HCT116 (cell line): ENCODE results near the gene HDAC1. TPM values are rescaled to one million over a fixed set of nuclear protein-coding genes. Genes with fewer than 3 reads are reported as not detected.

Source experiments
- ATAC-seq: fragments of 200-7000 bp; cut with Tn5 transposase; 2 replicates; pipeline ENCODE4 v1.9.1; 2020; ENCODE audit warnings: mild to moderate bottlenecking, moderate library complexity
- BruUV-seq: library from RNA; stranded (reverse); fragments of 400-500 nt; replicated peaks from 2 replicates; lab custom pipeline; 2021; lab: Mats Ljungman, UMichigan
- CTCF ChIA-PET: fragments of 300-600 bp; sonication (Branson Sonifier 250); formaldehyde crosslinking; loops from one replicate; lab custom pipeline; 2021; ENCODE audit warnings: antibody characterized with exemption; lab: Charles Lee
- POLR2A ChIA-PET: fragments of 300-600, 350-600 bp; sonication (Branson Sonifier 250); formaldehyde crosslinking; loops from one replicate; lab custom pipeline; 2021; ENCODE audit warnings: antibody characterized with exemption; lab: Charles Lee
- RAD21 ChIA-PET, 2 experiments: fragments of 300-600 bp; sonication (Branson Sonifier 250); formaldehyde crosslinking; loops; one replicate each; lab custom pipeline; 2023; ENCODE audit warnings: low total read pairs in 2 of 2; ENCODE audit not compliant: uncharacterized antibody in 2 of 2, unreplicated experiment in 2 of 2, low non-redundant PET in 1 of 2; lab: Charles Lee
- DNase-seq: peaks from one replicate; pipeline ENCODE4 v3.0.0-alpha.2; 2010; ENCODE audit warnings: low read depth, low spot score
- H2AFZ ChIP-seq: fragments of 200-600 bp; shearing (Covaris generic), sonication (generic); 2 replicates; pipeline ENCODE4 v1.6.1; 2017; ENCODE audit warnings: low read depth, mixed run types, mixed read lengths, antibody characterized with exemption, low read length; ENCODE audit not compliant: poor library complexity, severe bottlenecking
- H3K27ac ChIP-seq: 2 replicates; pipeline ENCODE4 v1.5.1; 2012; ENCODE audit warnings: low read depth, low read length
- H3K27me3 ChIP-seq: fragments of 200-600 bp; sonication (generic); 2 replicates; pipeline ENCODE4 v1.6.1; 2016; ENCODE audit warnings: mixed run types, low read length, mixed read lengths; ENCODE audit not compliant: insufficient read depth
- H3K36me3 ChIP-seq, 2 experiments: fragments of 200-500 bp in 1 of 2; fragments of 200-600 bp in 1 of 2; sonication (Bioruptor generic) in 1 of 2; sonication (generic) in 1 of 2; 2 replicates each; pipeline versions ENCODE4 v1.5.1 to v1.6.1; 2014 to 2016; ENCODE audit warnings: low read length in 2 of 2, inconsistent platforms in 1 of 2, mixed read lengths in 1 of 2, mixed run types in 1 of 2; ENCODE audit not compliant: insufficient read depth in 2 of 2, control insufficient read depth in 1 of 2
- H3K4me1 ChIP-seq, 2 experiments: fragments of 200-600 bp in 1 of 2; sonication (generic) in 1 of 2; 2 replicates each; pipeline versions ENCODE4 v1.5.1 to v1.6.1; 2012 to 2017; ENCODE audit warnings: low read length in 2 of 2, inconsistent platforms in 1 of 2, mild to moderate bottlenecking in 1 of 2, mixed read lengths in 1 of 2, mixed run types in 1 of 2, moderate library complexity in 1 of 2; ENCODE audit not compliant: insufficient read depth in 2 of 2, control insufficient read depth in 1 of 2
- H3K4me2 ChIP-seq: fragments of 200-600 bp; sonication (generic); 2 replicates; pipeline ENCODE4 v1.6.1; 2017; ENCODE audit warnings: mixed run types, low read length, mixed read lengths
- H3K4me3 ChIP-seq, 2 experiments: fragments of 200-600 bp in 1 of 2; sonication (generic) in 1 of 2; replicated peaks in 1 of 2; 2 replicates each; pipeline ENCODE4 v1.5.1; 2011 to 2016; ENCODE audit warnings: low read length in 2 of 2, control low read depth in 1 of 2, low read depth in 1 of 2, mild to moderate bottlenecking in 1 of 2, mixed read lengths in 1 of 2, mixed run types in 1 of 2
- H3K79me2 ChIP-seq: fragments of 200-600 bp; sonication (generic); 2 replicates; pipeline ENCODE4 v1.6.1; 2017; ENCODE audit warnings: mild to moderate bottlenecking, mixed run types, low read length, moderate library complexity, mixed read lengths; ENCODE audit not compliant: insufficient read depth
- H3K9ac ChIP-seq: fragments of 200-600 bp; sonication (generic); 2 replicates; pipeline ENCODE4 v1.6.1; 2016; ENCODE audit warnings: low read length, mixed read lengths
- H3K9me2 ChIP-seq: fragments of 200-600 bp; sonication (generic), shearing (Covaris generic); 2 replicates; pipeline ENCODE4 v1.6.1; 2017; ENCODE audit warnings: mixed run types, mild to moderate bottlenecking, moderate library complexity; ENCODE audit not compliant: insufficient read depth
- H3K9me3 ChIP-seq, 2 experiments: fragments of 200-500 bp in 1 of 2; fragments of 200-600 bp in 1 of 2; sonication (Bioruptor generic) in 1 of 2; sonication (generic) in 1 of 2; 2 replicates each; pipeline ENCODE4 v1.6.1; 2014 to 2017; ENCODE audit warnings: low read length in 2 of 2, mixed read lengths in 2 of 2, inconsistent platforms in 1 of 2, low read depth in 1 of 2, mild to moderate bottlenecking in 1 of 2, mixed run types in 1 of 2, moderate library complexity in 1 of 2; ENCODE audit not compliant: control insufficient read depth in 1 of 2, insufficient read depth in 1 of 2
- H4K20me1 ChIP-seq: fragments of 200-600 bp; sonication (generic), shearing (Covaris generic); 2 replicates; pipeline ENCODE4 v1.6.1; 2017; ENCODE audit warnings: mixed run types, mild to moderate bottlenecking, moderate library complexity; ENCODE audit not compliant: insufficient read depth
- ATF3 ChIP-seq: IDR thresholded peaks from 2 replicates; pipeline ENCODE4 v1.6.1; 2012
- CBX3 ChIP-seq: IDR thresholded peaks from 2 replicates; pipeline ENCODE4 v1.6.1; 2012; ENCODE audit warnings: low read depth
- CTCF ChIP-seq, 3 experiments: fragments of 200-600 bp in 1 of 3; sonication (generic) in 1 of 3; IDR thresholded peaks in 2 of 3; conservative IDR thresholded peaks in 1 of 3; 2 replicates each; pipeline ENCODE4 v1.5.1; 2012 to 2017; ENCODE audit warnings: low read depth in 2 of 3, low read length in 2 of 3, antibody characterized with exemption in 1 of 3, borderline replicate concordance in 1 of 3, control low read depth in 1 of 3, mild to moderate bottlenecking in 1 of 3, mixed read lengths in 1 of 3, mixed run types in 1 of 3, moderate library complexity in 1 of 3; ENCODE audit not compliant: insufficient read depth in 1 of 3
- EGR1 ChIP-seq: IDR thresholded peaks from 2 replicates; pipeline ENCODE4 v1.6.1; 2012; ENCODE audit warnings: low read depth
- ELF1 ChIP-seq: IDR thresholded peaks from 2 replicates; pipeline ENCODE4 v1.6.1; 2012; ENCODE audit warnings: low read depth, borderline replicate concordance
- EZH2 ChIP-seq: fragments of 200-600 bp; sonication (generic); IDR thresholded peaks from 2 replicates; pipeline ENCODE4 v1.6.1; 2017; ENCODE audit warnings: antibody characterized with exemption, mixed run types
- EZH2phosphoT487 ChIP-seq: fragments of 200-600 bp; IDR thresholded peaks from 2 replicates; pipeline ENCODE4 v1.6.1; 2018; ENCODE audit warnings: antibody characterized with exemption, borderline replicate concordance
- FOSL1 ChIP-seq: IDR thresholded peaks from 2 replicates; pipeline ENCODE4 v1.6.1; 2012; ENCODE audit warnings: low read depth
- POLR2AphosphoS5 ChIP-seq: IDR thresholded peaks from 2 replicates; pipeline ENCODE4 v1.6.1; 2011; ENCODE audit warnings: mild to moderate bottlenecking, low read depth, low read length, moderate library complexity
- RAD21 ChIP-seq: IDR thresholded peaks from 2 replicates; pipeline ENCODE4 v1.6.1; 2012; ENCODE audit warnings: low read depth, mild to moderate bottlenecking
- SIN3A ChIP-seq: IDR thresholded peaks from 2 replicates; pipeline ENCODE4 v1.6.1; 2012; ENCODE audit warnings: low read depth
- SP1 ChIP-seq: IDR thresholded peaks from 2 replicates; pipeline ENCODE4 v1.6.1; 2012; ENCODE audit warnings: low read depth
- SRF ChIP-seq: IDR thresholded peaks from 2 replicates; pipeline ENCODE4 v1.6.1; 2012; ENCODE audit warnings: low read depth
- TCF7L2 ChIP-seq: IDR thresholded peaks from 2 replicates; pipeline ENCODE4 v1.7.0; 2011; ENCODE audit warnings: borderline replicate concordance, inconsistent platforms; ENCODE audit not compliant: insufficient read depth, insufficient read length; ENCODE audit errors: extremely low read depth
- YY1 ChIP-seq: IDR thresholded peaks from 2 replicates; pipeline ENCODE4 v1.6.1; 2011; ENCODE audit warnings: low read length, low read depth, moderate library complexity, mild to moderate bottlenecking; ENCODE audit not compliant: insufficient replicate concordance; ENCODE audit errors: extremely low read depth
- ZBTB33 ChIP-seq: IDR thresholded peaks from 2 replicates; pipeline ENCODE4 v1.6.1; 2011; ENCODE audit warnings: mild to moderate bottlenecking, low read length, moderate library complexity; ENCODE audit not compliant: insufficient replicate concordance; ENCODE audit errors: extremely low read depth
- ZFX ChIP-seq: fragments of 450-650 bp; IDR thresholded peaks from 2 replicates; pipeline ENCODE4 v1.6.1; 2017
- ZNF274 ChIP-seq: fragments of 200-500 bp; sonication (Bioruptor generic); IDR thresholded peaks from 2 replicates; pipeline ENCODE4 v1.6.1; 2014; ENCODE audit warnings: mild to moderate bottlenecking, low read depth, low read length, inconsistent platforms
- intact Hi-C: fragments of 100-400 bp; cut with micrococcal nuclease; formaldehyde crosslinking; loops from 2 replicates; pipeline ENCODE4 v1.10.0; 2022
- total RNA-seq: library from RNA; stranded (reverse); gene quantifications from one replicate; pipeline ENCODE4 v1.2.1, GENCODE V29; 2021; ENCODE audit not compliant: unreplicated experiment

HDAC1 gene
- total RNA-seq, 1 experiment from 2014 or later, result 232 TPM

DNA sequence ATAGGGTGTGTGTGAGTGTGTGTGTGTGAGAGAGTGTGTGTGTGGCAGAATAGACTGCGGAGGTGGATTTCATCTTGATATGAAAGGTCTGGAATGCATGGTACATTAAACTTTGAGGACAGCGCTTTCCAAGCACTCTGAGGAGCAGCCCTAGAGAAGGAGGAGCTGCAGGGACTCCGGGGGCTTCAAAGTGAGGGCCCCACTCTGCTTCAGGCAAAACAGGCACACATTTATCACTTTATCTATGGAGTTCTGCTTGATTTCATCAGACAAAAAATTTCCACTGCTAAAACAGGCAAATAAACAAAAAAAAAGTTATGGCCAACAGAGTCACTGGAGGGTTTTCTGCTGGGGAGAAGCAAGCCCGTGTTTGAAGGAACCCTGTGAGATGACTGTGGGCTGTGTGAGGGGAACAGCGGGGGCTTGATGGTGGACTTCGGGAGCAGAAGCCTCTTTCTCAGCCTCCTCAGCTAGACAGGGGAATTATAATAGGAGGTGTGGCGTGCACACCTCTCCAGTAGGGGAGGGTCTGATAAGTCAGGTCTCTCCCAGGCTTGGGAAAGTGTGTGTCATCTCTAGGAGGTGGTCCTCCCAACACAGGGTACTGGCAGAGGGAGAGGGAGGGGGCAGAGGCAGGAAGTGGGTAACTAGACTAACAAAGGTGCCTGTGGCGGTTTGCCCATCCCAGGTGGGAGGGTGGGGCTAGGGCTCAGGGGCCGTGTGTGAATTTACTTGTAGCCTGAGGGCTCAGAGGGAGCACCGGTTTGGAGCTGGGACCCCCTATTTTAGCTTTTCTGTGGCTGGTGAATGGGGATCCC lies 18.3 kb upstream of the HDAC1 start:
- H3K4me2 ChIP-seq, result peak overlapping the region; percentile 6; the same call in 1 of the 2 replicates
- POLR2A ChIA-PET, result interaction anchor here (0.6 kb wide), 1 partner anchor 9 kb away, joined by 3 read pairs; no protein-coding TSS in a partner anchor
- no peaks in the 10 kb centered on the region for H3K79me2 ChIP-seq
- RAD21 ChIA-PET, result no interaction called here
- DNase-seq (no peak), ATAC-seq (peak; percentile 83)
- H3K36me3 ChIP-seq, result no peaks in the 10 kb centered on the region
- H3K9me3 ChIP-seq, result no peaks in the 10 kb centered on the region
- peaks cover 4 to 9% of the 10 kb centered on the region in 2 experiments; a peak in 2 of 4 replicates for H3K4me1 ChIP-seq
- intact Hi-C loops, result no loop called here
- no peaks in the 10 kb centered on the region for H3K27me3 ChIP-seq
- BruUV-seq, result no TSS peak
- no peak overlapping the region for H2AFZ ChIP-seq
- no peaks in the 10 kb centered on the region for H4K20me1 ChIP-seq
- CTCF ChIA-PET, result no interaction called here
- H3K9ac ChIP-seq, result no peak overlapping the region
- TF ChIP-seq ZNF274 (no peak), CTCF (IDR thresholded peaks at IDR 0.05 in 2 of 3, conservative IDR thresholded peaks at IDR 0.05 in 1 of 3; ENCODE audit: borderline replicate concordance in 1 of 3, insufficient read depth in 1 of 3, low read depth in 2 of 3, low read length in 2 of 3) (no peak), SIN3A (no peak), ZBTB33 (no peak), FOSL1 (no peak), ELF1 (no peak), YY1 (no peak), SP1 (no peak), TCF7L2 (no peak), SRF (no peak), ATF3 (no peak), EZH2 (no peak), ZFX (no peak), CBX3 (no peak), RAD21 (no peak), EZH2phosphoT487 (no peak), EGR1 (no peak), POLR2AphosphoS5 (no peak)
- no peak overlapping the region for H3K4me3 ChIP-seq
- no peaks in the 10 kb centered on the region for H3K9me2 ChIP-seq
- no peak overlapping the region for H3K27ac ChIP-seq
